B cell (primary cell): ENCODE data around the gene KAT7. TPM values are rescaled to one million over a fixed set of nuclear protein-coding genes. Genes with fewer than 3 reads are reported as not detected.

Experiments used
- ATAC-seq: fragments of 200-7000 bp; cut with Tn5 transposase; one replicate; pipeline ENCODE4 v1.10.0; 2021; ENCODE audit warnings: low read depth, mild to moderate bottlenecking, moderate number of reproducible peaks, moderate library complexity
- CTCF ChIA-PET: fragments of 350-600 bp; sonication (Branson Sonifier 250); formaldehyde crosslinking; loops from one replicate; lab custom pipeline; 2021; ENCODE audit warnings: antibody characterized with exemption, inconsistent platforms; lab: Charles Lee
- POLR2A ChIA-PET: fragments of 350-600 bp; sonication (Branson Sonifier 250); formaldehyde crosslinking; loops from one replicate; lab custom pipeline; 2021; ENCODE audit warnings: antibody characterized with exemption; lab: Charles Lee
- DNase-seq: peaks from one replicate; pipeline ENCODE4 v3.0.0; 2013
- H2AFZ ChIP-seq: 2 replicates; pipeline ENCODE4 v1.6.1; 2012; ENCODE audit warnings: mild to moderate bottlenecking, low read depth, low read length; ENCODE audit not compliant: insufficient read depth, poor library complexity, severe bottlenecking
- H3K27ac ChIP-seq, 2 donors: 1 replicate in 1 of 2; 2 replicates in 1 of 2; pipeline ENCODE4 v1.5.1; 2012 to 2013; ENCODE audit warnings: low read length in 2 of 2, mild to moderate bottlenecking in 2 of 2, moderate library complexity in 1 of 2
- H3K27me3 ChIP-seq, 4 experiments: fragments of 200-600 bp in 1 of 4; sonication (generic) in 1 of 4; replicated peaks in 1 of 4; 1 replicate in 2 of 4; 2 replicates in 2 of 4; pipeline versions ENCODE4 v1.6.1 to v1.7.0; 2013 to 2016; ENCODE audit warnings: low read length in 3 of 4, mild to moderate bottlenecking in 2 of 4, mixed read lengths in 1 of 4, moderate library complexity in 1 of 4; ENCODE audit not compliant: insufficient read depth in 4 of 4, control insufficient read depth in 3 of 4; ENCODE audit errors: control extremely low read depth in 1 of 4
- H3K36me3 ChIP-seq, 2 experiments: replicated peaks in 1 of 2; 1 replicate in 1 of 2; 2 replicates in 1 of 2; pipeline versions ENCODE4 v1.6.1 to v1.7.1; 2013; ENCODE audit warnings: low read length in 1 of 2; ENCODE audit not compliant: insufficient read depth in 2 of 2, control insufficient read depth in 1 of 2; ENCODE audit errors: control extremely low read depth in 1 of 2, extremely low read depth in 1 of 2
- H3K4me1 ChIP-seq, 2 donors: fragments of 200-600 bp in 1 of 2; sonication (generic) in 1 of 2; 1 replicate in 1 of 2; 2 replicates in 1 of 2; pipeline versions ENCODE4 v1.5.1 to v1.6.1; 2013 to 2017; ENCODE audit warnings: low read length in 2 of 2; ENCODE audit not compliant: control insufficient read depth in 2 of 2, insufficient read depth in 2 of 2
- H3K4me2 ChIP-seq: replicated peaks from 2 replicates; pipeline ENCODE3; 2012; ENCODE audit warnings: mild to moderate bottlenecking, low read depth, low read length; ENCODE audit not compliant: poor library complexity, severe bottlenecking
- H3K4me3 ChIP-seq, 5 experiments: fragments of 200-600 bp in 1 of 5; sonication (generic) in 1 of 5; 1 replicate in 3 of 5; 2 replicates in 2 of 5; pipeline versions ENCODE4 v1.5.1 to v1.7.0; 2011 to 2016; ENCODE audit warnings: low read length in 4 of 5, mild to moderate bottlenecking in 4 of 5, low read depth in 2 of 5, control low read depth in 1 of 5, moderate library complexity in 1 of 5; ENCODE audit not compliant: insufficient read depth in 1 of 5; ENCODE audit errors: control extremely low read depth in 1 of 5, extremely low read depth in 1 of 5
- H3K79me2 ChIP-seq: fragments of 200-600 bp; sonication (generic); one replicate; pipeline ENCODE4 v1.6.0; 2016; ENCODE audit warnings: low read length; ENCODE audit not compliant: control insufficient read depth, insufficient read depth
- H3K9ac ChIP-seq: fragments of 200-600 bp; sonication (generic); 2 replicates; pipeline ENCODE4 v1.6.1; 2017; ENCODE audit warnings: mild to moderate bottlenecking, low read length, moderate library complexity
- H3K9me3 ChIP-seq, 3 donors: one replicate each; pipeline versions ENCODE4 v1.6.1 to v1.7.1; 2013; ENCODE audit warnings: low read length in 2 of 3; ENCODE audit not compliant: control insufficient read depth in 2 of 3, insufficient read depth in 1 of 3; ENCODE audit errors: control extremely low read depth in 1 of 3
- H4K20me1 ChIP-seq: 2 replicates; pipeline ENCODE4 v1.6.0; 2012; ENCODE audit warnings: mild to moderate bottlenecking, low read length; ENCODE audit not compliant: insufficient read depth, control insufficient read depth, poor library complexity, severe bottlenecking
- H3K27ac Mint-ChIP-seq: one replicate; pipeline ENCODE4 v1.8.0; 2021; ENCODE audit warnings: mixed read lengths
- H3K27me3 Mint-ChIP-seq: one replicate; pipeline ENCODE4 v1.8.0; 2021; ENCODE audit warnings: mixed read lengths
- H3K4me1 Mint-ChIP-seq: one replicate; pipeline ENCODE4 v1.8.0; 2021; ENCODE audit warnings: mixed read lengths
- H3K4me3 Mint-ChIP-seq: one replicate; pipeline ENCODE4 v1.8.0; 2021; ENCODE audit warnings: mixed read lengths
- H3K9me3 Mint-ChIP-seq: one replicate; pipeline ENCODE4 v1.8.0; 2022; ENCODE audit warnings: mixed read lengths; ENCODE audit not compliant: insufficient read depth
- EZH2 ChIP-seq: IDR thresholded peaks from 2 replicates; pipeline ENCODE4 v1.6.1; 2012; ENCODE audit warnings: borderline replicate concordance, low read depth, mild to moderate bottlenecking, moderate library complexity, low read length; ENCODE audit not compliant: insufficient read depth, poor library complexity, severe bottlenecking
- WGBS: methylation state at CpG from one replicate; pipeline ENCODE4 v1.1.5; 2013; ENCODE audit warnings: missing lambda C conversion rate; ENCODE audit not compliant: insufficient coverage; 5-methylcytosine and 5-hydroxymethylcytosine counted together
- intact Hi-C: fragments of 100-400 bp; cut with micrococcal nuclease; formaldehyde crosslinking; loops from one replicate; pipeline ENCODE4 v1.10.0; 2022
- polyA plus RNA-seq: library from polyadenylated mRNA; depleted of rRNA; stranded (reverse); fragments of >200 nt; gene quantifications from 2 replicates; pipeline ENCODE4 v1.2.3, GENCODE V29; 2012
- total RNA-seq, 2 donors: library from RNA; stranded (reverse); fragments of 120-200 nt in 1 of 2; gene quantifications; 1 replicate in 1 of 2; 2 replicates in 1 of 2; pipeline versions ENCODE4 v1.2.3 to v1.2.4, GENCODE V29; 2013 to 2022
- TF ChIP-seq, protein P1 (sequence below): fragments of 200-600 bp; IDR thresholded peaks from one replicate; pipeline ENCODE4 v1.8.0; 2022; ENCODE audit warnings: antibody characterized with exemption, mild to moderate bottlenecking

The KAT7 gene
- total and polyA plus RNA-seq, 2 donors (not counting 1 experiment from before 2014, with no cell fraction given): 16.7 to 124 TPM

DNA sequence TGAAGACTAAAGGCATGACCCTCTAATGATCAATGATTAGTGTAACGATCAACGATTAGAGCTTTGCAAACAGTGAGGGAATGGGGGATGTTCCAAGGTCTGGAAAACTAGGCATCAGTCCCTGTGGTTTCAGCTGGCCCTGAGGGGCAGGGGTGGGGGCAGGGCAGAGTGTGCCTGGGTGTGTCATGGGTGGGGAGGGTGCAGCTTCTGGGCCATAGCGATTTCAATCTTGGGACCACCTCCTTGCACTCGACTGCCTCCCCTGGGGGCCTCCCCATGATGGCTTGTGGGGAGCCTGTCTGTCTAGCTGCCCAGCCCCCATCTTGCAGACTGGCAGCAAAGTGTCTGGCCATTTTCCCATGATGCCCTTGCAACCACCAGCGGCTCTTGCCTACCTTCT, 51.0 kb downstream of the KAT7 start:
- no peaks in the 10 kb centered on the region for H3K9me3 Mint-ChIP-seq
- H3K79me2 ChIP-seq: no peaks in the 10 kb centered on the region
- no peak overlapping the region for H3K9ac ChIP-seq
- ATAC-seq (no peak), DNase-seq (no peak)
- CTCF ChIA-PET: interaction anchor here (0.5 to 1.8 kb wide), 3 partner anchors 157 to 1005 kb away, joined by 3 to 9 read pairs (median 7); no protein-coding TSS in a partner anchor
- no peaks in the 10 kb centered on the region for H3K4me1 ChIP-seq
- no peak overlapping the region for H3K27ac Mint-ChIP-seq
- no peaks in the 10 kb centered on the region for H3K27me3 ChIP-seq
- H3K4me1 Mint-ChIP-seq: peaks cover 12% of the 10 kb centered on the region
- intact Hi-C loops: no loop called here
- 96% methylated on average over 5 of the region's 5 CpGs for WGBS
- no peaks in the 10 kb centered on the region for H3K9me3 ChIP-seq
- TF ChIP-seq EZH2: no peak
- TF ChIP-seq, protein P1, sequence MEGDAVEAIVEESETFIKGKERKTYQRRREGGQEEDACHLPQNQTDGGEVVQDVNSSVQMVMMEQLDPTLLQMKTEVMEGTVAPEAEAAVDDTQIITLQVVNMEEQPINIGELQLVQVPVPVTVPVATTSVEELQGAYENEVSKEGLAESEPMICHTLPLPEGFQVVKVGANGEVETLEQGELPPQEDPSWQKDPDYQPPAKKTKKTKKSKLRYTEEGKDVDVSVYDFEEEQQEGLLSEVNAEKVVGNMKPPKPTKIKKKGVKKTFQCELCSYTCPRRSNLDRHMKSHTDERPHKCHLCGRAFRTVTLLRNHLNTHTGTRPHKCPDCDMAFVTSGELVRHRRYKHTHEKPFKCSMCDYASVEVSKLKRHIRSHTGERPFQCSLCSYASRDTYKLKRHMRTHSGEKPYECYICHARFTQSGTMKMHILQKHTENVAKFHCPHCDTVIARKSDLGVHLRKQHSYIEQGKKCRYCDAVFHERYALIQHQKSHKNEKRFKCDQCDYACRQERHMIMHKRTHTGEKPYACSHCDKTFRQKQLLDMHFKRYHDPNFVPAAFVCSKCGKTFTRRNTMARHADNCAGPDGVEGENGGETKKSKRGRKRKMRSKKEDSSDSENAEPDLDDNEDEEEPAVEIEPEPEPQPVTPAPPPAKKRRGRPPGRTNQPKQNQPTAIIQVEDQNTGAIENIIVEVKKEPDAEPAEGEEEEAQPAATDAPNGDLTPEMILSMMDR: no peak
- POLR2A ChIA-PET: interaction anchor here (0.6 kb wide), 1 partner anchor 71 kb away, joined by 4 read pairs; no protein-coding TSS in a partner anchor
- H3K36me3 ChIP-seq: peaks cover 0 to 5% of the 10 kb centered on the region in 2 experiments
- H2AFZ ChIP-seq: no peak overlapping the region
- H4K20me1 ChIP-seq: no peaks in the 10 kb centered on the region
- H3K4me3 Mint-ChIP-seq: no peak overlapping the region
- no peak overlapping the region for H3K4me3 ChIP-seq
- no peaks in the 10 kb centered on the region for H3K27me3 Mint-ChIP-seq
- no peak overlapping the region for H3K27ac ChIP-seq
- H3K4me2 ChIP-seq: no peak overlapping the region

DNA sequence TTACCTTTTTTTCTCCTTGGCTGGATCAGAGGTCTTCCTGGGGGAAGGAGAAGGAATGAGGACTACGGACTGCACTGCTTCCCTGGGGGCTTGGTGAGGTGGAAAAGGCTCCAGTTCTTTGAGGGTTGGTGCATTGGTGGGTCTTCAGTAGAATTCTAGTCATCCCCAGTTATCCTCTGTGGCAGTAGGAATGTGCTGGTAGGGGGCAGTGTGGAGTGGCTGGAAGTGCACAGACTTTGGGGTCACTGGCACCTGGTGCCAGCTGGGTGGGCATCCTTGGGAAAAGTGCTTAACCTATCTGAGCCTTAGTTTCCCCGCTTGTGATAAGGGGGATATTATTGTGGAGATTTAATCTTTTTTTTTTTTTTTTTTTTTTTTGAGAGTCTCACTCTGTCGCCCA, 53.1 kb downstream of the KAT7 start:
- CTCF ChIA-PET: no interaction called here

More for the DNA sequence above, 53.1 kb downstream of the KAT7 start:
- Histone ChIP-seq H3K36me3 (peaks cover 0 to 5% of the 10 kb centered on the region in 2 experiments), H3K9ac (no peak overlapping the region), H3K27me3 (no peaks in the 10 kb centered on the region), H3K4me2 (no peak overlapping the region), H3K4me1 (no peaks in the 10 kb centered on the region), H3K9me3 (no peaks in the 10 kb centered on the region), H4K20me1 (no peaks in the 10 kb centered on the region), H3K27ac (no peak overlapping the region), H2AFZ (no peak overlapping the region), H3K79me2 (no peaks in the 10 kb centered on the region), H3K4me3 (no peak overlapping the region)
- H3K9me3 Mint-ChIP-seq: no peaks in the 10 kb centered on the region
- WGBS: 100% methylated on average over 1 of the region's 3 CpGs
- no peaks in the 10 kb centered on the region for H3K27me3 Mint-ChIP-seq
- ATAC-seq (no peak), DNase-seq (no peak)
- intact Hi-C loops: no loop called here
- no peak for TF ChIP-seq EZH2
- TF ChIP-seq, protein P1: no peak
- H3K27ac Mint-ChIP-seq: no peak overlapping the region
- POLR2A ChIA-PET: no interaction called here
- H3K4me1 Mint-ChIP-seq: no peaks in the 10 kb centered on the region
- no peak overlapping the region for H3K4me3 Mint-ChIP-seq
